Esophagus squamous epithelium (tissue), 5 donors: ENCODE data around the gene LRIG1. TPM values are rescaled to one million over a fixed set of nuclear protein-coding genes. Genes with fewer than 3 reads are reported as not detected.

Source experiments
- DNase-seq: peaks from one replicate; lab custom pipeline; 2025; lab: John Stamatoyannopoulos, UW
- H3K27ac ChIP-seq, 4 donors: fragments of 200-600 bp; sonication (generic); one replicate each; pipeline ENCODE4 v1.5.1; 2016 to 2019; ENCODE audit warnings: mild to moderate bottlenecking in 1 of 4
- H3K27me3 ChIP-seq, 4 donors: fragments of 200-600 bp; sonication (generic); 1 replicate in 3 of 4; 2 replicates in 1 of 4; pipeline versions ENCODE4 v1.5.1 to v1.6.0; 2017 to 2021; ENCODE audit warnings: antibody characterized with exemption in 1 of 4
- H3K36me3 ChIP-seq, 3 donors: fragments of 200-600 bp; sonication (generic); one replicate each; pipeline ENCODE4 v1.5.1; 2016 to 2019
- H3K4me1 ChIP-seq, 3 donors: fragments of 200-600 bp; sonication (generic); one replicate each; pipeline ENCODE4 v1.5.1; 2017 to 2019
- H3K4me3 ChIP-seq, 4 donors: fragments of 200-600 bp; sonication (generic); 1 replicate in 3 of 4; 2 replicates in 1 of 4; pipeline ENCODE4 v1.5.1; 2016 to 2019; ENCODE audit warnings: mild to moderate bottlenecking in 2 of 4, moderate library complexity in 1 of 4
- H3K9me3 ChIP-seq, 3 donors: fragments of 200-600 bp; sonication (generic); one replicate each; pipeline ENCODE4 v1.5.1; 2016 to 2019
- CTCF ChIP-seq, 6 experiments: fragments of 450-650 bp in 4 of 6; fragments of 200-600 bp in 2 of 6; sonication (generic) in 2 of 6; IDR thresholded peaks; one replicate each; pipeline ENCODE4 v1.5.1; 2016 to 2019; ENCODE audit warnings: antibody characterized with exemption in 6 of 6, mild to moderate bottlenecking in 4 of 6, moderate library complexity in 4 of 6
- POLR2A ChIP-seq, 4 donors: fragments of 450-650 bp; IDR thresholded peaks; one replicate each; pipeline ENCODE4 v1.6.1; 2017; ENCODE audit warnings: antibody characterized with exemption in 4 of 4, mild to moderate bottlenecking in 4 of 4, moderate library complexity in 3 of 4
- WGBS, 2 donors: methylation state at CpG; one replicate each; pipeline ENCODE4 v1.1.5; 2018; 5-methylcytosine and 5-hydroxymethylcytosine counted together
- intact Hi-C: fragments of 100-400 bp; cut with DNase I; formaldehyde crosslinking; loops from one replicate; pipeline ENCODE4 v1.15.0; 2022
- total RNA-seq, 4 donors: library from RNA; depleted of rRNA; stranded (reverse); fragments of >200 nt; gene quantifications; one replicate each; pipeline ENCODE4 v1.1.0, GENCODE V29; 2016
- donor health status: DM: yes; HTN: yes; CAD: no.

The LRIG1 gene
- total RNA-seq, 4 donors from 2014 or later: 7.5 to 30.5 (median 15.1) TPM

- peaks cover 0 to 90% (median 0%) of the 10 kb centered on the region in 3 donors for H3K36me3 ChIP-seq
- no peak for TF ChIP-seq POLR2A (IDR thresholded peaks at IDR 0.05)
- no peak for TF ChIP-seq CTCF (IDR thresholded peaks at IDR 0.05)
- H3K4me3 ChIP-seq: no peak overlapping the region
- peaks cover 0 to 54% (median 7%) of the 10 kb centered on the region in 3 donors for H3K4me1 ChIP-seq
- H3K27ac ChIP-seq: no peak overlapping the region
- intact Hi-C loops: no loop called here
- no peaks in the 10 kb centered on the region for H3K27me3 ChIP-seq
- no peak for DNase-seq
- WGBS, 2 donors: 83% methylated on average over 8 to 10 of the region's 20 CpGs
- H3K9me3 ChIP-seq: no peaks in the 10 kb centered on the region
These were observed 98.9 kb downstream of the LRIG1 start for GRCh38 chr3:66401675-66402491.

- Histone ChIP-seq H3K36me3 (peaks cover 0 to 90% (median 2%) of the 10 kb centered on the region in 3 donors), H3K9me3 (no peaks in the 10 kb centered on the region), H3K4me3 (no peak overlapping the region), H3K27ac (no peak overlapping the region), H3K27me3 (no peaks in the 10 kb centered on the region), H3K4me1 (peaks cover 0 to 46% (median 5%) of the 10 kb centered on the region in 3 donors)
- intact Hi-C loops: no loop called here
- TF ChIP-seq POLR2A (IDR thresholded peaks at IDR 0.05) (no peak), CTCF (IDR thresholded peaks at IDR 0.05) (no peak)
- no peak for DNase-seq
- WGBS, 2 donors: 78 to 85% methylated on average over 8 to 10 of the region's 10 CpGs
These were observed 99.7 kb downstream of the LRIG1 start for GRCh38 chr3:66401157-66401550.

- intact Hi-C loops: no loop called here
- H3K4me3 ChIP-seq: no peak overlapping the region
- H3K4me1 ChIP-seq: peaks cover 0 to 41% (median 5%) of the 10 kb centered on the region in 3 donors
- DNase-seq: no peak
- no peaks in the 10 kb centered on the region for H3K9me3 ChIP-seq
- TF ChIP-seq CTCF (IDR thresholded peaks at IDR 0.05) (no peak), POLR2A (IDR thresholded peaks at IDR 0.05) (no peak)
- H3K36me3 ChIP-seq: peaks cover 0 to 90% (median 6%) of the 10 kb centered on the region in 3 donors
- H3K27ac ChIP-seq: no peak overlapping the region
- 81 to 85% methylated on average over 7 to 13 of the region's 15 CpGs for WGBS, 2 donors
- H3K27me3 ChIP-seq: no peaks in the 10 kb centered on the region
These were observed 100.2 kb downstream of the LRIG1 start for GRCh38 chr3:66400411-66401156.

GRCh38 chr3:66399529-66400232 is 101.1 kb downstream of the LRIG1 start:
- intact Hi-C loops: no loop called here
- no peak for DNase-seq

More at GRCh38 chr3:66399529-66400232, 101.1 kb downstream of the LRIG1 start:
- no peaks in the 10 kb centered on the region for H3K9me3 ChIP-seq
- no peak overlapping the region for H3K27ac ChIP-seq
- 86 to 93% methylated on average over 6 to 9 of the region's 10 CpGs for WGBS, 2 donors
- TF ChIP-seq CTCF (IDR thresholded peaks at IDR 0.05) (no peak), POLR2A (IDR thresholded peaks at IDR 0.05) (no peak)
- no peaks in the 10 kb centered on the region for H3K27me3 ChIP-seq
- H3K4me3 ChIP-seq: no peak overlapping the region
- peaks cover 0 to 37% (median 5%) of the 10 kb centered on the region in 3 donors for H3K4me1 ChIP-seq
- H3K36me3 ChIP-seq: peaks cover 0 to 90% (median 6%) of the 10 kb centered on the region in 3 donors
